B cell (primary cell): ENCODE data around the gene RFX8. TPM values are rescaled to one million over a fixed set of nuclear protein-coding genes. Genes with fewer than 3 reads are reported as not detected.

ENCODE experiments used
- ATAC-seq: fragments of 200-7000 bp; cut with Tn5 transposase; one replicate; pipeline ENCODE4 v1.10.0; 2021; ENCODE audit warnings: low read depth, mild to moderate bottlenecking, moderate number of reproducible peaks, moderate library complexity
- CTCF ChIA-PET: fragments of 350-600 bp; sonication (Branson Sonifier 250); formaldehyde crosslinking; loops from one replicate; lab custom pipeline; 2021; ENCODE audit warnings: antibody characterized with exemption, inconsistent platforms; lab: Charles Lee
- POLR2A ChIA-PET: fragments of 350-600 bp; sonication (Branson Sonifier 250); formaldehyde crosslinking; loops from one replicate; lab custom pipeline; 2021; ENCODE audit warnings: antibody characterized with exemption; lab: Charles Lee
- DNase-seq: peaks from one replicate; pipeline ENCODE4 v3.0.0; 2013
- H2AFZ ChIP-seq: 2 replicates; pipeline ENCODE4 v1.6.1; 2012; ENCODE audit warnings: mild to moderate bottlenecking, low read depth, low read length; ENCODE audit not compliant: insufficient read depth, poor library complexity, severe bottlenecking
- H3K27ac ChIP-seq, 2 donors: 1 replicate in 1 of 2; 2 replicates in 1 of 2; pipeline ENCODE4 v1.5.1; 2012 to 2013; ENCODE audit warnings: low read length in 2 of 2, mild to moderate bottlenecking in 2 of 2, moderate library complexity in 1 of 2
- H3K27me3 ChIP-seq, 4 experiments: fragments of 200-600 bp in 1 of 4; sonication (generic) in 1 of 4; replicated peaks in 1 of 4; 1 replicate in 2 of 4; 2 replicates in 2 of 4; pipeline versions ENCODE4 v1.6.1 to v1.7.0; 2013 to 2016; ENCODE audit warnings: low read length in 3 of 4, mild to moderate bottlenecking in 2 of 4, mixed read lengths in 1 of 4, moderate library complexity in 1 of 4; ENCODE audit not compliant: insufficient read depth in 4 of 4, control insufficient read depth in 3 of 4; ENCODE audit errors: control extremely low read depth in 1 of 4
- H3K36me3 ChIP-seq, 2 experiments: replicated peaks in 1 of 2; 1 replicate in 1 of 2; 2 replicates in 1 of 2; pipeline versions ENCODE4 v1.6.1 to v1.7.1; 2013; ENCODE audit warnings: low read length in 1 of 2; ENCODE audit not compliant: insufficient read depth in 2 of 2, control insufficient read depth in 1 of 2; ENCODE audit errors: control extremely low read depth in 1 of 2, extremely low read depth in 1 of 2
- H3K4me1 ChIP-seq, 2 donors: fragments of 200-600 bp in 1 of 2; sonication (generic) in 1 of 2; 1 replicate in 1 of 2; 2 replicates in 1 of 2; pipeline versions ENCODE4 v1.5.1 to v1.6.1; 2013 to 2017; ENCODE audit warnings: low read length in 2 of 2; ENCODE audit not compliant: control insufficient read depth in 2 of 2, insufficient read depth in 2 of 2
- H3K4me2 ChIP-seq: replicated peaks from 2 replicates; pipeline ENCODE3; 2012; ENCODE audit warnings: mild to moderate bottlenecking, low read depth, low read length; ENCODE audit not compliant: poor library complexity, severe bottlenecking
- H3K4me3 ChIP-seq, 5 experiments: fragments of 200-600 bp in 1 of 5; sonication (generic) in 1 of 5; 1 replicate in 3 of 5; 2 replicates in 2 of 5; pipeline versions ENCODE4 v1.5.1 to v1.7.0; 2011 to 2016; ENCODE audit warnings: low read length in 4 of 5, mild to moderate bottlenecking in 4 of 5, low read depth in 2 of 5, control low read depth in 1 of 5, moderate library complexity in 1 of 5; ENCODE audit not compliant: insufficient read depth in 1 of 5; ENCODE audit errors: control extremely low read depth in 1 of 5, extremely low read depth in 1 of 5
- H3K79me2 ChIP-seq: fragments of 200-600 bp; sonication (generic); one replicate; pipeline ENCODE4 v1.6.0; 2016; ENCODE audit warnings: low read length; ENCODE audit not compliant: control insufficient read depth, insufficient read depth
- H3K9ac ChIP-seq: fragments of 200-600 bp; sonication (generic); 2 replicates; pipeline ENCODE4 v1.6.1; 2017; ENCODE audit warnings: mild to moderate bottlenecking, low read length, moderate library complexity
- H3K9me3 ChIP-seq, 3 donors: one replicate each; pipeline versions ENCODE4 v1.6.1 to v1.7.1; 2013; ENCODE audit warnings: low read length in 2 of 3; ENCODE audit not compliant: control insufficient read depth in 2 of 3, insufficient read depth in 1 of 3; ENCODE audit errors: control extremely low read depth in 1 of 3
- H4K20me1 ChIP-seq: 2 replicates; pipeline ENCODE4 v1.6.0; 2012; ENCODE audit warnings: mild to moderate bottlenecking, low read length; ENCODE audit not compliant: insufficient read depth, control insufficient read depth, poor library complexity, severe bottlenecking
- H3K27ac Mint-ChIP-seq: one replicate; pipeline ENCODE4 v1.8.0; 2021; ENCODE audit warnings: mixed read lengths
- H3K27me3 Mint-ChIP-seq: one replicate; pipeline ENCODE4 v1.8.0; 2021; ENCODE audit warnings: mixed read lengths
- H3K4me1 Mint-ChIP-seq: one replicate; pipeline ENCODE4 v1.8.0; 2021; ENCODE audit warnings: mixed read lengths
- H3K4me3 Mint-ChIP-seq: one replicate; pipeline ENCODE4 v1.8.0; 2021; ENCODE audit warnings: mixed read lengths
- H3K9me3 Mint-ChIP-seq: one replicate; pipeline ENCODE4 v1.8.0; 2022; ENCODE audit warnings: mixed read lengths; ENCODE audit not compliant: insufficient read depth
- CTCF ChIP-seq: fragments of 200-600 bp; IDR thresholded peaks from one replicate; pipeline ENCODE4 v1.8.0; 2022; ENCODE audit warnings: antibody characterized with exemption, mild to moderate bottlenecking
- EZH2 ChIP-seq: IDR thresholded peaks from 2 replicates; pipeline ENCODE4 v1.6.1; 2012; ENCODE audit warnings: borderline replicate concordance, low read depth, mild to moderate bottlenecking, moderate library complexity, low read length; ENCODE audit not compliant: insufficient read depth, poor library complexity, severe bottlenecking
- WGBS: methylation state at CpG from one replicate; pipeline ENCODE4 v1.1.5; 2013; ENCODE audit warnings: missing lambda C conversion rate; ENCODE audit not compliant: insufficient coverage; 5-methylcytosine and 5-hydroxymethylcytosine counted together
- intact Hi-C: fragments of 100-400 bp; cut with micrococcal nuclease; formaldehyde crosslinking; loops from one replicate; pipeline ENCODE4 v1.10.0; 2022
- polyA plus RNA-seq: library from polyadenylated mRNA; depleted of rRNA; stranded (reverse); fragments of >200 nt; gene quantifications from 2 replicates; pipeline ENCODE4 v1.2.3, GENCODE V29; 2012
- total RNA-seq, 2 donors: library from RNA; stranded (reverse); fragments of 120-200 nt in 1 of 2; gene quantifications; 1 replicate in 1 of 2; 2 replicates in 1 of 2; pipeline versions ENCODE4 v1.2.3 to v1.2.4, GENCODE V29; 2013 to 2022

Gene RFX8
- total and polyA plus RNA-seq, 2 donors (not counting 1 experiment from before 2014, with no cell fraction given): not detected

GRCh38 chr2:101435001-101435862, 39.7 kb downstream of the RFX8 start:
- Histone ChIP-seq H3K9me3 (peaks cover 0 to 3% (median 0%) of the 10 kb centered on the region in 3 donors), H3K4me1 (no peaks in the 10 kb centered on the region), H2AFZ (no peak overlapping the region), H3K4me2 (no peak overlapping the region), H3K4me3 (no peak overlapping the region), H3K27me3 (no peaks in the 10 kb centered on the region), H3K27ac (no peak overlapping the region), H4K20me1 (no peaks in the 10 kb centered on the region), H3K79me2 (no peaks in the 10 kb centered on the region), H3K9ac (no peak overlapping the region), H3K36me3 (no peaks in the 10 kb centered on the region)
- POLR2A ChIA-PET: no interaction called here
- Mint-ChIP-seq H3K4me3 (no peak overlapping the region), H3K27me3 (no peaks in the 10 kb centered on the region), H3K4me1 (no peaks in the 10 kb centered on the region), H3K27ac (no peak overlapping the region), H3K9me3 (no peaks in the 10 kb centered on the region)
- no peak for DNase-seq
- ATAC-seq: no peak
- 91% methylated on average over 16 of the region's 24 CpGs for WGBS
- intact Hi-C loops: no loop called here
- CTCF ChIA-PET: interaction anchor here (0.8 kb wide), 1 partner anchor 10 kb away, joined by 3 read pairs; no protein-coding TSS in a partner anchor
- TF ChIP-seq EZH2: no peak
- TF ChIP-seq CTCF: no peak

- no peak overlapping the region for H3K4me2 ChIP-seq
- no peak overlapping the region for H3K4me3 ChIP-seq
- H3K27me3 ChIP-seq: no peaks in the 10 kb centered on the region
- ATAC-seq (no peak), DNase-seq (no peak)
- no peaks in the 10 kb centered on the region for H3K36me3 ChIP-seq
- no peaks in the 10 kb centered on the region for H3K4me1 Mint-ChIP-seq
- peaks cover 0 to 3% (median 0%) of the 10 kb centered on the region in 3 donors for H3K9me3 ChIP-seq
- no peak overlapping the region for H3K9ac ChIP-seq
- CTCF ChIA-PET: interaction anchor here (1.2 to 1.6 kb wide), 2 partner anchors 15 to 398 kb away, joined by 4 to 5 read pairs; no protein-coding TSS in a partner anchor
- TF ChIP-seq CTCF: no peak
- TF ChIP-seq EZH2: no peak
- no peaks in the 10 kb centered on the region for H3K4me1 ChIP-seq
- POLR2A ChIA-PET: no interaction called here
- no peak overlapping the region for H3K4me3 Mint-ChIP-seq
- H2AFZ ChIP-seq: no peak overlapping the region
- no peak overlapping the region for H3K27ac ChIP-seq
- H3K27me3 Mint-ChIP-seq: no peaks in the 10 kb centered on the region
- H3K9me3 Mint-ChIP-seq: no peaks in the 10 kb centered on the region
- intact Hi-C loops: no loop called here
- no peaks in the 10 kb centered on the region for H4K20me1 ChIP-seq
- H3K79me2 ChIP-seq: no peaks in the 10 kb centered on the region
- no peak overlapping the region for H3K27ac Mint-ChIP-seq
- no CpG with 5 or more reads among the region's 3 CpGs for WGBS
Observed at GRCh38 chr2:101433465-101433864, 41.4 kb downstream of the RFX8 start.
